ENCODE data around the gene STAG1.
A peak's percentile ranks its signal among the peaks of the same experiment; 100 is the strongest.
"Not testable (repeated sequence)": the region's sequence is repeated elsewhere in the genome, so short reads cannot be mapped to it uniquely, and the experiment has no call there.

STAG1 gene

GRCh38 chr3:136514533-136514932 is 237.6 kb downstream of the STAG1 start:
- H3K4me1 ChIP-seq (ENCODE audit: control insufficient read depth, insufficient read depth, low read length); H3K4me3 ChIP-seq (ENCODE audit: low read depth, low read length); POLR2A ChIA-PET; H3K9me3 ChIP-seq (ENCODE audit: control insufficient read depth, insufficient read depth, low read depth, low read length); CTCF ChIA-PET; H3K36me3 ChIP-seq (ENCODE audit: control insufficient read depth in 2 of 2, insufficient read depth in 1 of 2, low read length in 2 of 2); H3K27ac ChIP-seq (ENCODE audit: extremely low read depth, low read depth, low read length): not testable (repeated sequence)
- TF ChIP-seq ZNF146 (tag by site-specific recombination; IDR thresholded peaks at IDR 0.05): peak; percentile 80

GRCh38 chr3:136513367-136513766 is 238.8 kb downstream of the STAG1 start:
- Histone ChIP-seq H3K4me3 (ENCODE audit: low read depth, low read length) (no peak overlapping the region), H3K9me3 (ENCODE audit: control insufficient read depth, insufficient read depth, low read depth, low read length) (no peaks in the 10 kb centered on the region), H3K36me3 (ENCODE audit: control insufficient read depth in 2 of 2, insufficient read depth in 1 of 2, low read length in 2 of 2) (no peaks in the 10 kb centered on the region), H3K4me1 (ENCODE audit: control insufficient read depth, insufficient read depth, low read length) (no peaks in the 10 kb centered on the region), H3K27ac (ENCODE audit: extremely low read depth, low read depth, low read length) (no peak overlapping the region)
- TF ChIP-seq KLF9 (tag by site-specific recombination; IDR thresholded peaks at IDR 0.05; ENCODE audit: low read depth) (no peak), ZSCAN4 (tag by site-specific recombination; IDR thresholded peaks at IDR 0.05) (no peak), ZEB2 (tag by site-specific recombination; IDR thresholded peaks at IDR 0.05) (no peak), ZNF843 (tag by site-specific recombination; IDR thresholded peaks at IDR 0.05) (no peak), ZNF596 (tag by site-specific recombination; IDR thresholded peaks at IDR 0.05) (no peak), SETDB1 (IDR thresholded peaks at IDR 0.05; ENCODE audit: insufficient read length, low read length) (no peak), ZNF549 (tag by site-specific recombination; IDR thresholded peaks at IDR 0.05) (no peak), ZNF830 (tag by site-specific recombination; IDR thresholded peaks at IDR 0.05; ENCODE audit: low read depth) (no peak), ZBTB10 (tag by site-specific recombination; IDR thresholded peaks at IDR 0.05) (no peak), ZNF660 (tag by site-specific recombination; IDR thresholded peaks at IDR 0.05) (no peak)
- ChIA-PET CTCF (no interaction called here), POLR2A (no interaction called here)

- no peaks in the 10 kb centered on the region for H3K9me3 ChIP-seq (ENCODE audit: control insufficient read depth, insufficient read depth, low read depth, low read length)
- POLR2A ChIA-PET: no interaction called here
- CTCF ChIA-PET: interaction anchor here (1.0 kb wide), 1 partner anchor 240 kb away, joined by 3 read pairs; the partner anchor contains the start of gene STAG1
- H3K27ac ChIP-seq (ENCODE audit: extremely low read depth, low read depth, low read length): no peak overlapping the region
- H3K4me3 ChIP-seq (ENCODE audit: low read depth, low read length): no peak overlapping the region
- no peaks in the 10 kb centered on the region for H3K36me3 ChIP-seq (ENCODE audit: control insufficient read depth in 2 of 2, insufficient read depth in 1 of 2, low read length in 2 of 2)
- no peaks in the 10 kb centered on the region for H3K4me1 ChIP-seq (ENCODE audit: control insufficient read depth, insufficient read depth, low read length)
- no peak for TF ChIP-seq ELK4 (IDR thresholded peaks at IDR 0.05; ENCODE audit: borderline replicate concordance, low read depth, low read length)
- TF ChIP-seq KLF16 (tag by site-specific recombination; IDR thresholded peaks at IDR 0.05): no peak
- no peak for TF ChIP-seq SP2 (tag by site-specific recombination; IDR thresholded peaks at IDR 0.05)
- no peak for TF ChIP-seq ZNF585B (tag by site-specific recombination; IDR thresholded peaks at IDR 0.05)
- TF ChIP-seq RBAK (tag by site-specific recombination; IDR thresholded peaks at IDR 0.05): no peak
- TF ChIP-seq YY1 (tag by site-specific recombination; IDR thresholded peaks at IDR 0.05): no peak
- TF ChIP-seq ZNF341 (tag by site-specific recombination; IDR thresholded peaks at IDR 0.05; ENCODE audit: low read depth): no peak
- TF ChIP-seq BCL11B (tag by site-specific recombination; IDR thresholded peaks at IDR 0.05; ENCODE audit: low read depth): no peak
- TF ChIP-seq ZBTB10 (tag by site-specific recombination; IDR thresholded peaks at IDR 0.05): no peak
- no peak for TF ChIP-seq KLF9 (tag by site-specific recombination; IDR thresholded peaks at IDR 0.05; ENCODE audit: low read depth)
- no peak for TF ChIP-seq ZSCAN30 (tag by site-specific recombination; IDR thresholded peaks at IDR 0.05)
- TF ChIP-seq ZNF692 (tag by site-specific recombination; IDR thresholded peaks at IDR 0.05): no peak
Measured at GRCh38 chr3:136512381-136512780, 239.8 kb downstream of the STAG1 start.
